HG02610 (cell line): ENCODE data around the gene DTNBP1.

Experiments used
- ATAC-seq: cut with Tn5 transposase; IDR thresholded peaks from one replicate; pipeline ENCODE4 v1.9.1; 2021; ENCODE audit warnings: mild to moderate bottlenecking, moderate library complexity; ENCODE audit not compliant: unreplicated experiment

Gene DTNBP1, protein sequence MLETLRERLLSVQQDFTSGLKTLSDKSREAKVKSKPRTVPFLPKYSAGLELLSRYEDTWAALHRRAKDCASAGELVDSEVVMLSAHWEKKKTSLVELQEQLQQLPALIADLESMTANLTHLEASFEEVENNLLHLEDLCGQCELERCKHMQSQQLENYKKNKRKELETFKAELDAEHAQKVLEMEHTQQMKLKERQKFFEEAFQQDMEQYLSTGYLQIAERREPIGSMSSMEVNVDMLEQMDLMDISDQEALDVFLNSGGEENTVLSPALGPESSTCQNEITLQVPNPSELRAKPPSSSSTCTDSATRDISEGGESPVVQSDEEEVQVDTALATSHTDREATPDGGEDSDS

DNA sequence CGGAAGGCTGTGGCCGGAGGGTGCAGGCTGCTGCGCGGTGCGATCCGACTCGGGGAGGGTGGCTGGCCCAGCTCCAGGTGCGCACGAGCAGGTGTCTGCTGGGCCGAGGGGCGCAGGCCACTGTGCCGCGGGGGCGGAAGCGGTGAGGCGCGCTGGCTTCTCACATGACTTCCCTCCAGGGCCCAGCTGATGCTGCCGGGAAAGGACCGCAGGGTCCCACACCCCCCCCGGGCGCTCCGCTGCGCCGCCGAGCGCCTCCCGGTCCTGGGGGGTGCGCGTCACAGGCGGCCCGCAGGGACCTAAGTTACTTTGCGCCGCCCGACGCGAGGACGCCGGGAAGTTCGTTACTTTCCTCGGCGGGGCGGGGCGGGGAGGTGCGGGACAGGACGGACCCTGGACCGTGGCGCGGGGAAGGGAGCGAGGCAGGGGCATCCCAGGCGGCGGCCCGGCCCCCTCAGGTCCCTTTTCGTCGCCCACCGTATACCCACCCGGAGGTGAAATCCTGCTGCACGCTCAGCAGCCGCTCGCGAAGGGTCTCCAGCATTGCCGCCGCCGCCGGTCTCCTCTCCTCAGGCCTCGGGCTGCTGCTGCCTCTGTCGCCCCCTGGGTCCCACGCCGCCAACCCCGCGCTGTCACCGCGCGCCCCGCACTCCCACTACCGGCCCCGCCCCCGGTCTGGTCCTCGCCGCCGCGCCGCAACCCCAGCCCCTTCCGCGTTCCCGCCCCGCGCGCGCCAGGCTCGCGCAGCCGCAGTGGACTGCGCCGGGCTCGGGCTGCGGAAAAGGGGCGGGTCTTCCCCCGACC is at the start of gene DTNBP1:
Gene DTNBP1, minus strand, starts transcription at position 703 of the 804 bp plus-strand sequence. Its CDS starts 159 bp downstream, at position 544.
- ATAC-seq = peak; percentile 68

DNA sequence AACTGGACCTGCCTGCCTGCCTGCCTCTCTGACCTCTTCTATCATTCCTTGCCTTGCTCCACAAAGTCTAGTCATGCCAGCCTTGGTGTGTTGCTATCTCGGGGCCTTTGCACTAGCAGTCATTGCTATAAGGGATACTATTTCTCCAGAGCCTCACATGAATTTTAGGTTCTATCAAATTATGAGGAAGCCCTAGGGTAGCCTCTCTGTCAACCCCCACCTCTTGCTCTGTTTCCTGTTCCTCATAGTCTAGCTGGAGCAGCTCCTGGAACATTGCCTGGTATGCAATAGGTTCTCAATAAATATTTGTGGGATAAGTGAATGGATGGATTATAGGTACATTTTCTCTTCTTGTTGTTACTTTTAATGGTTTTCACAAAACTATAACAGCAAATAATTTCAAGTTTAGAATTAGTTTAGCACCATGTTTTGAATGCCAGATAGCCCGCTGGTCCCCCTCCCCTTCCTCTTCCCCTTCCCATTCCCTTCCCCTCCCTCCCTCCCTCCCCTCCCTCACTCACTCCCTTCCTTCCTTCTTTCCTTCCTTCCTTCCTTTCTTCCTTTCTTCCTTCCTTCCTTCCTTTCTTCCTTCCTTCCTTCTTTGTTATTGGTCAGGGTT is 46.9 kb upstream of the DTNBP1 start:
- no peak for ATAC-seq

DNA sequence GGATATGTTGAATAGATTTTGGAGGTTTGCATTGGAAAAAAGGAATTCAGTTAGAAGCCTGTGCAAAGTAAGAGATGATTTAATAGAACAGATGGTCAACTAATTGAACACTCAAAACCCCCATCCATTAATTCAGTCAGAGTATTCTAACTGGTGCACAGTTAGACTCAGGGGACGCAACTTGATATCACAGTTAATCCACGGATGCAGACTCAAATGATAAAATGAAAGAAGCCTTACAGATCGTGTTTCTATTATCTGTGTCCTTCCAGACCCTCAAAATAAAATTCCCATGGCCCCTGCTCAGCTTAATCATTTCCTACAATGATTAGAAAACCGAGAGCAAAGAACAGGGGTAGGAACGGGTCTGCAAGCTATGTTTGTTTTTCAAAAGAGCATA is 45.4 kb upstream of the DTNBP1 start:
- ATAC-seq = no peak

DNA sequence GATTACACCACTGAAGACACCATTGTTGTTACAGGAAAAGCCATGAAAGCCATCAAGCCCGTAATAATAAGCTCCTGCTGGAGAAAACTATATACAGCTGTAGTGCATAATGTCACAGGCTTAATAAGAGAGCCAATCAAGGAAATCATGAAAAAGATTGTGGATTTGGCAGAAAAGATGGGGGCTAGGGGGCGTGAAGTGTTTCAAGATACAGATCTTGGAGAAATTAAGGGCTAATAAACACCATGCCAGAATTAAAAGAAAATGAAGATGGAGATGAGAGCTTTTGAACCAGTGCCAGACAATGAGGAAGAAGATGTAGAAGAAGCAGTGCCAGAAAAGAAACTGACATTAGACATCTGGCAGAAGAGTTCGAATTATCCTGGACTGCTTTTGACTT is 43.2 kb upstream of the DTNBP1 start:
- ATAC-seq = no peak

DNA sequence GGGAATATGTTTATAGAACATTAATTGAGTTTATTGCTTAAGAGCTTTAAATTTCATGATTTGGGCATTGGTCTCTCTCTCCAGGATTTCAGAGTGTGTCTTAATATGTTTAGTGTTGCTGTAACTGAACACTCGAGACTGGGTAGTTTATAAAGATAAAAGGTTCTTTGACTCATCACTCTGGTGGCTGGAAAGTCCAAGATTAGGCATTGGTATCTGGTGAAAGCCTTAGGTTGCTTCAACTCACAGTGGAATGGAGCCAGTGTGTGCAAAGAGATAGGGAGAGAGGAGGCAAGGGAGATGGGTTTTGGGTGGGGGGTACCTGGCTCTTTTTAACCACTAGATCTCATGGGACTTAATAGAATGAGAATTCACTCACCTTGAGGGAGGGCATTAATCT is 35.6 kb upstream of the DTNBP1 start:
- ATAC-seq = no peak

DNA sequence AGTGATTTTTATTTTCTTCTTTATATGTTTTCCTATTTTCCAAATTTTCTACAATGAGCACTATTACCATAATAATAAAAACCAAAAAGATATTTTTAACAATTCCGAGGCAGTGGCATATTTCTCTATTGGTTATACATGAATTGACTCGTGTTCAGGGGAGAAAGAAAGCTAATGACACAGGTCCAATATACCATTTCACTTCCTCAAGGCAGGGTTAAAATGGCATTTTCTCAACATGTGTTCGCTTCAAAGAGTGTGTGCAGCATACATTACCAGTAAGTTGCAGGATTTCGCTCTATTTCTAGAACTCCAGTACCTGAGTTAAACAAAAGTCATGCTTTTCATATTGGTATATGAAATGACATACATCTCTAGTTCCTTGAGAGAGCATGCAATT is 35.1 kb upstream of the DTNBP1 start:
- no peak for ATAC-seq

DNA sequence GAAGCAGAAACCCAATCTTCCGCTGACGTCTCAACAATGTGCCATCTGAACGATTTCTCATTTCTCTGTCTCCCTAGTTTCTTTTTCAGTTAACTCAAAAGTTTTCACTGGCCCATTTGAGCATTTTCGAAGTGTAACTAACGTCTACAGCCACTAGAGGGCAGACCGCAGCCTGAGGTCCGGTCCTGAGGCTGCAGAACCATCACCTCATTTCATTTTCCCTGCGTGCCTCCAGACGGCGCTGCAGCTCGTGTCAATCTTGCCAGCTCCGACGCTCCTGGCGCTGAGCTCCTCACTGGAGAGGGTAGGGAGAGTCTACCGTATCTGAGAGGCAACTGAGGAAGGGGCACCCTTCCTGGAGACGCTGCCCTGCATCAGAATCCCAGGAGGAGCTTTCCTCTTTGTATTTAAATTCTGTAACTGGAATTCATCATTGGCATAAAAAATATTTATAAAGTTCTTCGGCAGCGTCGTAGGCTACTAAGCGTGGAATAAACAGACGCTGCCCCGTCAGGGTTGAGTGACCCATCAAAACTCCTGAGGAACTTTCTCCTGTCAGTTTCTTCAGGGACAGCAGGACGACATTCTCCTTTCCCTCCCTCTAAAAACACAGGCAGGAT is 28.5 kb upstream of the DTNBP1 start:
- ATAC-seq = peak; percentile 92

DNA sequence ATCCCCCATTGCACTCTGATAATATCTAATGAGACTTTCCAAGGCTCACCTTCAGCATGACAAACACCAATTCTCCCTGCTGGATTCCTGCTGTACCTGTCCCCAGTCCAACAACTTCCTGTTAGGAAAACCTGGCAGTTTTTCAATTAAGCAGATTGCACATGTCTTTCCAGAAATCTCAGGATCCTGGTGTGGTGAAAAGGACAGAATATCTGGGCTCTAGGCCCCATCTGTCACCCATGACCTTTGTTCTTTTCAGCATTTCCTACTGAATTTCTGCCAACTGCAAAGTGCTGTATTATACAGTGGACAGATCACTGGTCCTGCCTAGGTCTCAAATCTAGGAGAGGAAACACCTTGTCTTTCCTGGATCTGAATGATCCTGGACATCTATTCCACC is 27.7 kb upstream of the DTNBP1 start:
- ATAC-seq = no peak

DNA sequence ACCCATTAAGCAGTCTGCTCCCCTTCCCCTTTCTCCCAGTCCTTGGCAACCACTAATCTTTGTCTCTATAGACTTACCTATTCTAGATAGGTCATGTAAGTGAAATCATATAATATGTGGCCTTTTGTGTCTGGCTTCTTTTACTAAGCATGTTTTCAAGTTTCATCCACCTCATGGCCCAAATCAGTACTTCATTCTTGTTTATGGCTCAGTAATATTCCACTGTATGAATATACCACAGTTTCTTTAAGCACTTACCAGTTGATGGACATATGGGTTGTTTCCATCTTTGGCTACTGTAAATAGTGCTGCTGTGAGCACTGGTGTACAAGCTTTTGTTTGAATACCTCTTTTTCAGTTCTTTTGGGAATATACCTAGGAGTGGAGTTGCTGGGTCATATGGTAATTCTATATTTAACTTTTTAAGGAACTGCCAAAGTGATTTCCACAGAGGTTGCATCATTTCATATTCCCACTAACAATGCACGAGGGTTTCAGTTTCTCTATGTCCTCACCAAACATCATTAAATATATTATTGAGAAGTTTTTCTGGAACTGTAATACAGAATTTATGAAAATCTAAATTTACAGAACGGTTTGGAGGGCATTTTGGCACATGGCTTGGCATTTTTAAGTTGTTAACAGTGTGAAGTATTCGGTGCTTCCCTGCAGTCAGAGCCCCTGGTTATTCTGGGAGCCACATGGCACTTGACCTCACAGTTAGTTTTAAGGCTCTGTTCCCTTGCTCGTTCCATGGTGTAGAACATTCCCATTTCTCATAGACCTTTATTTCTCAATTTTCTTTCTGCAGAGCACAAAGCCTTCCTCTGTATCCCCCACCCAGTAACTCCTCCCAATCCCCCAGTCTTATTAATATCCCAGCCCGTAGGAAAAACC is 27.0 kb upstream of the DTNBP1 start:
- no peak for ATAC-seq

DNA sequence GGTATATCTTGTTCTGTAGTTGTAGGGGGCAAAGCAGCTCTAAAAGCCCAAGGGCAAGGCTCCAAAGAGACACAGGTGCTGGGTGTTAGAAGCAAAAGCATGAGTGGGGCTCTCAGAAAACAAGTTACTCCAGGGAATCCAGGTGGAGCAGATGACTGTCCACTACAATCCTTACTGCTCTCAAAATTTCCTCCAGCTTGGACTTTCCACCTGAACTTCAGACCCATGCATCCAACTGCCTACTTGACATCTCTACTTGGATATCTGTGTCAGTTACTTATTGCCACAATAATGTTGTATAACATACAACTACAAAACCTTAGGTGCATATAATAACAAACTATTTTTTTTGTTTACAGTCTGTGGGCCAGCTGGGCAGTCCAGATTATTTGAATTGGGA is 22.8 kb upstream of the DTNBP1 start:
- ATAC-seq = no peak

DNA sequence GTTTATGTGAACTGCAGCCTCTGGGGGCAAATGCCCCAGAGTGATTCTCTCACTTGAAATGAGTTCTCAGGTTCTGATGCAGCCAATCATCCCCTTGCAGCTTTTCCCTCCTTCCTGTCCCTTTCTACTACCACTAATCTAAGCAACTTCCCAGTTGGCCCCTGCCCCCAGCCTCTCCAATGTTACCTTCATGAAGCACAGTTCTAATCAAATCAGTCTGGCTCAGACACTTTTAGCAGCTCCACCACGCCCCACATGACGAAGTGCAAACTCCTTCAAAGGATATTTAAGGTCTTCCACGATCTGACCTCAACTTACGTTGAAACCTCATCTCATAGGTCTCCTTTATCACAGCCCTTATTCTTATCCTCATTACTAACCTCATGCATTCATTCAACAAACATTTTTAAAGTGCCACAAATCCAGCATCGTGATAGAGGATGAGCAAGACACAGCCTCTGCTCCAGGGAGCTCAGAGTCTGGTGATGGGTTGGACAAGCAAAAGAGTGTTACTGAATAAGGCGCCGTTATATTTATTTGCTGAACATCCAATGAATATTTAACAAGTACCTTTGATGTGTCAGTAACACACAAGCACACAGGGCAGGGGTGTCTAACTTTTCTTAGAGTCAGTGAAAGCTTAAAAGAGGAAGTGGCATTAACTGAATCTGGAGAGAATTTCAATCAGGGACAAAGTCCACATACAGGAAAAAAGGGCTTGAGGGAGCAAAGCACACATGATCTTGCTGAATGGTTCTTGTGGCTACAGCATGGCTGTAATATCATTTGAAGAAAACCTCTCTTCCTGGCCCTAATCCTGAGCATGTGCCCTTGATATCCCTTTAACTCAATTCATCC is 20.4 kb upstream of the DTNBP1 start:
- no peak for ATAC-seq

DNA sequence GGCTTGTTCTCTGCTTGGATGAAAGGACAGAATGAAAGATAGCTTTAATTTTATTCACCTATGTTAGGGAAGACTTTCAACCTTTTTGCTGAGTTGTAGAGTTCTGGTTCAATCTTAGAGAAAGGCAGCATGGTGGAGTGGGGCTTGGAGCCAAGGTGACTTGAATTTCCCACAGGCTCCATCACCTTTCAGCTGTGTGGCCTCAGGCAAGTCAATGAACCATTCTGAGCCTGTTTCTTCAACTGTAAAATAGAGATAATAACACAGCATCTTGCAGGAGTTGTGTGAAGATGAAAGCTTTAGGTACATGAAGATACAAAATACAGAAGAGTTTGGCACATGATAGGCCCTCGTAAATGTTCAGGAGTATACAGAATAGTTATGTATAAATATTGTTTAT is 19.1 kb upstream of the DTNBP1 start:
- no peak for ATAC-seq

DNA sequence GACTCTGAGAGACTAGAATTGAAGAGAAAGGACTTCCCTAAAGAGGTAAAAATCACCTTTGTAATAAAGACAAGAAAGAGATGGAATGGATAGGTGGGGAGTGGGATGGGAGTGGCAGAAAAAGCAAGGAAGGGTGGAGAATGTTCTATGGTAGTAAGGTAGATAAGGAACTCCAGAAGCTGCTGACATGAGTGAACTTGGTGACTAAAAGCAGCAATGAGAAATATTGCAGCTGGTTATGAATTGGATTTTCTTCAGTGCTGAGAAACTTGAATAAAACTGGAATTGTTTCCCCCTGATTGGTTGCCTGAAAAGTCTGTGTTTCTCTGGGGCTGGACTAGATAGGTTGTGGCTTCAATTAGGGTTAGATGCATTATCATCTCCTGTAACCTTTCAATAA is 15.7 kb upstream of the DTNBP1 start:
- ATAC-seq = no peak

DNA sequence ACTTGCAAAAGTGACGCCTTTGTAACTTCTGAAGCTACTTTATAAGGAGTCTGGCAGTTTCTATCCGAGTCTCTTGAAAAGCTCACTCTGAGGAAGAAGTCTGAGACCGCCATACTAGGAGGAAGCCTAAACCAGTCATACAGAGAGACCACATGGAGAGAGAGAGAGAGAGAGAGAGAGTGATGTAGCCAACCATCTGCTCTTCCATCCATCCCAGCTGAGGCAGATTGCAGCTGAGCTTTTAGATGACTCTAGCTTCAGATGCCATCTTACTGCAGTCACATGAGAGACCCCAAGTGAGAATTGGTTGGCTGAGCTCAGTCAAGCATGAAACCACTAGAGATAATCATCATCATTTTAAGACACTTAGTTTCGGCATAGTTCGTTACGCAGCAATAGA is 15.0 kb upstream of the DTNBP1 start:
- no peak for ATAC-seq

DNA sequence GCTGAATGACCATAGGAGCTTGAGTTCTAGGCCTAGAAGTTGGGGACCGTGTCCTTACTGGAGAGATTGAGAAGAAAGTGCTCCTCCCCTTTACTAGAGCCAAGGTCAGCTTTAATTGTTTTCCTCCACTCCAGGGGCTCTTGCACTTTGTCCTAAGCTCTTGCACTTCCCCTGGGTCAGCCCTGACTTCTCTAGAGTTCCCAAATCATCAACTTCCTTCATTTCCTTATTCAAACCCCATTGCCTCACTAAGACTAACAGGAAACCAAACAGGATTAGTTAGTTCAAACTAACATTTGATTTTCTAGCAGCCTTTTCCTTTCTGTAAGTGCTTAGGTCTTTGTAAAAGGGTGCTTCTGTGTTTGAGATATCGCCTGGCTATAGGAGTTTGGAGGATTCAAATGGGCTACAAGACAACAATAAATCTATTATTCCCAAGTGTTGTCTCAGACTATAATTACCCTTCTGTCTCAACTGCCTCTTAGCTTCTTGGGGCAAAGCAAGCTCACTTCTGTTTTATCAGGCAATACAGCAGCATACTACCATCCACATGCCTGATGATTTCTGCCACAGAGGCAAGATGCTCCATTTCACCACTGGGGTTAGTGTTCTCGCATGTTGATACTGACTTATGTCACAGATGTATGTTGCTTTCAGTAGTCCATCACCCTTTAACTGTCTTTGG is 12.8 kb upstream of the DTNBP1 start:
- ATAC-seq = no peak

DNA sequence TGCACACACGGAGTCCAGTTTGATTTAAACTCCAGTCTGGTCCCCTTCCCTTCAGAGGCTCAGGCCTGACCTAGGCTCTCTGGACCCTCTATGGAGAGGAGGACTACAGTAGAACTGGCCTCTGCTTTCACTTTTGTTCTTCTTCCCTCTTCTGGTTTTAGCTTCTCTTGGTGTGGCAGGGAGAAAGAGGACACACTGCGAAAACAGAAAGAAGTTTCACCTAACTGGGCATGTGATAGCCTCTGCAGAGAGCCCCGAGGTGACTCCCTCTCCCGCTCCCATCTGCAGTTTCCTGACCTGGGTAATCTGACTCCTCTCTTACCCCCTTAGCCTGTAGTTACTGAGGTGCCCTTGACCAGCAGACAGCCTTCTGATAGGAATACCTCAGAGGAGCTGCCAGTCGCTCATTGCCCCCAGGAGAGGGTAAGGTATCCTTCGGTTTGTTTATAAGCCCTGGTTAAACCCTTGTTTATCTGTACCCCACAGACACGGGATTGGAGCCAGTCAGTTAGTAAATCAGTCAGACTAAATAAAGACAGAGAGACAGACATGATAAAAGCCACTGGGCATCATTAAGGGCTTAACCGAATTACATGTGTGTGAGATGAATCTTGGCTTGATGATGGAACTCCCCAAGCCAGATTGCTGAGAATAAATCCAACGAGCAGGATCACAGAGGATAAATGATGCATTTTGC is 12.0 kb upstream of the DTNBP1 start:
- no peak for ATAC-seq

DNA sequence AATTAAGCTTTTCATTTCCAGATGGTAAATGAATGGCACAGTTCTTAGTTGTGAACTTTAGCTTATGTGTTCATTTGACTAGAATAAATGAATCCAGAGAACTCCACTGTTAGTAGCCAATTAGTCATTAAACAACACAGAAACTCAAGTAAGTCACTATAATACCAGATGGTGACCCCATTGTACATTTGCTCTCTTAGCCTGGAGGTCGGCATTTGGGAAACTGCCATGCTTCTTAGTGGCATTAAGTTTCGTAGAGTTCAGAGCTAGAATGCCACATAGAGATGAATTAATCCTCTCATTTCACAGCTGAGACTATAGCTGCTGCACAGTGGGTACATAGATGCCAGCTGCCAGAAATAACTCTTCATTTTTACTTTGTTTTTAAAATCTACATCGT is 10.8 kb upstream of the DTNBP1 start:
- no peak for ATAC-seq

DNA sequence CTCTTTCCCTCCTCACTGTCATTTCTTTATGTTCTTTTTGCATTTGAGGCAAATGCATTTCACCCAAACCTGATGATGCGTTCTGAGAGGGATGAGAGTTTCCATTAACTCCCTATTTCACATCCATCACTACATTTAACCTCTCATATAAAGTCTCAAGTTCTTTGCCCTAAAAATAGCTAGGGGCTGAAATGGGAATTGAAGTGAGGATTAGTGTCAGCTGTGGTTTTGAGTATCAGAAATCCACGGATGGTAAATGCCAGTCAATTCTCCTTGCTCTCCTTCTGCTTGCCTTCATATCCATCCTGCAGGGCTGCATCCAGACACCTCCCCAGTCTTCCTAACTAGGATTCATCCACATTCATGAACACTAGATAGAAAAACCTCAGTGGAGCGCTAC is 10.0 kb upstream of the DTNBP1 start:
- no peak for ATAC-seq
